GM12801 (cell line): Measurements from ENCODE around the gene HDAC9.

Source experiments
- CTCF ChIP-seq: IDR thresholded peaks from one replicate; pipeline ENCODE4 v1.5.1; 2011; ENCODE audit warnings: control low read depth; ENCODE audit not compliant: insufficient read length; ENCODE audit errors: extremely low read depth

HDAC9 gene

GRCh38 chr7:18579698-18580097 lies 84.1 kb downstream of the HDAC9 start:
- TF ChIP-seq CTCF = no peak

GRCh38 chr7:18580950-18581349 lies 85.4 kb downstream of the HDAC9 start:
- TF ChIP-seq CTCF = no peak

GRCh38 chr7:18583305-18583704 lies 87.8 kb downstream of the HDAC9 start:
- no peak for TF ChIP-seq CTCF

- no peak for TF ChIP-seq CTCF
These were observed 94.7 kb downstream of the HDAC9 start for GRCh38 chr7:18590241-18590640.

- no peak for TF ChIP-seq CTCF
These were observed 95.3 kb downstream of the HDAC9 start for GRCh38 chr7:18590744-18591340.

- no peak for TF ChIP-seq CTCF
These were observed 98.2 kb downstream of the HDAC9 start for GRCh38 chr7:18593602-18594279.

- TF ChIP-seq CTCF = no peak
These were observed 102.2 kb downstream of the HDAC9 start for GRCh38 chr7:18597754-18598153.
